OCI-LY7 (cell line): Measurements from ENCODE around the gene PHOSPHO2. TPM values are rescaled to one million over a fixed set of nuclear protein-coding genes. Genes with fewer than 3 reads are reported as not detected.

Source experiments
- BruUV-seq: library from RNA; stranded (reverse); fragments of 400-500 nt; replicated peaks from 2 replicates; lab custom pipeline; 2021; lab: Mats Ljungman, UMichigan
- CTCF ChIA-PET: fragments of 300-600 bp; sonication (Branson Sonifier 250); formaldehyde crosslinking; loops from one replicate; lab custom pipeline; 2022; ENCODE audit warnings: antibody characterized with exemption; ENCODE audit not compliant: unreplicated experiment; lab: Charles Lee
- POLR2A ChIA-PET: fragments of 300-600 bp; sonication (Branson Sonifier 250); formaldehyde crosslinking; loops from one replicate; lab custom pipeline; 2022; ENCODE audit warnings: antibody characterized with exemption; lab: Charles Lee
- DNase-seq: peaks from one replicate; pipeline ENCODE4 v3.0.0-alpha.2; 2015; ENCODE audit warnings: low spot score
- H2AFZ ChIP-seq: fragments of 200-600 bp; sonication (generic), shearing (Covaris generic); 2 replicates; pipeline ENCODE4 v1.6.1; 2014; ENCODE audit warnings: mild to moderate bottlenecking, antibody characterized with exemption, low read length, moderate library complexity
- H3K27ac ChIP-seq: fragments of 200-600 bp; sonication (generic); 2 replicates; pipeline ENCODE4 v1.5.1; 2014; ENCODE audit warnings: mixed run types, low read depth, mild to moderate bottlenecking, moderate library complexity, low read length, inconsistent platforms; ENCODE audit not compliant: poor library complexity, severe bottlenecking
- H3K36me3 ChIP-seq: fragments of 200-600 bp; sonication (generic); 2 replicates; pipeline ENCODE4 v1.6.1; 2014; ENCODE audit warnings: mild to moderate bottlenecking, antibody characterized with exemption, low read length, moderate library complexity, mixed read lengths; ENCODE audit not compliant: insufficient read depth
- H3K4me1 ChIP-seq: fragments of 200-600 bp; sonication (generic); 2 replicates; pipeline ENCODE4 v1.5.1; 2014; ENCODE audit warnings: mild to moderate bottlenecking, low read length; ENCODE audit not compliant: insufficient read depth, poor library complexity, severe bottlenecking
- H3K4me2 ChIP-seq: fragments of 200-600 bp; sonication (generic); 2 replicates; pipeline ENCODE4 v1.6.1; 2014; ENCODE audit warnings: mild to moderate bottlenecking, low read length
- H3K4me3 ChIP-seq: fragments of 200-600 bp; sonication (generic); 2 replicates; pipeline ENCODE4 v1.5.1; 2014; ENCODE audit warnings: mild to moderate bottlenecking, low read depth, low read length; ENCODE audit not compliant: poor library complexity, severe bottlenecking
- H3K79me2 ChIP-seq: fragments of 200-600 bp; sonication (generic); 2 replicates; pipeline ENCODE4 v1.6.1; 2016; ENCODE audit warnings: low read depth, mild to moderate bottlenecking, low read length, moderate library complexity, mixed read lengths; ENCODE audit not compliant: insufficient read depth
- H3K9me2 ChIP-seq: fragments of 200-600 bp; sonication (generic); 2 replicates; pipeline ENCODE4 v1.6.1; 2016; ENCODE audit warnings: mild to moderate bottlenecking, low read length, mixed read lengths; ENCODE audit not compliant: insufficient read depth
- H3K9me3 ChIP-seq: fragments of 200-600 bp; sonication (generic); 2 replicates; pipeline ENCODE4 v1.6.1; 2014; ENCODE audit warnings: mild to moderate bottlenecking, mixed run types, low read length, mixed read lengths
- H4K20me1 ChIP-seq: fragments of 200-600 bp; sonication (generic); 2 replicates; pipeline ENCODE4 v1.6.1; 2014; ENCODE audit warnings: mild to moderate bottlenecking, antibody characterized with exemption, low read length, moderate library complexity, mixed read lengths; ENCODE audit not compliant: insufficient read depth
- EZH2phosphoT487 ChIP-seq: fragments of 200-600 bp; sonication (generic); IDR thresholded peaks from 2 replicates; pipeline ENCODE4 v1.6.1; 2018; ENCODE audit warnings: low read depth, borderline replicate concordance, mild to moderate bottlenecking, mixed run types, antibody characterized with exemption, low read length, moderate library complexity, mixed read lengths
- intact Hi-C: fragments of 100-400 bp; cut with micrococcal nuclease; formaldehyde crosslinking; loops from one replicate; pipeline ENCODE4 v1.10.0; 2022; ENCODE audit not compliant: unreplicated experiment
- total RNA-seq, 2 experiments: library from RNA; depleted of rRNA in 1 of 2; stranded (reverse); fragments of >200 nt in 1 of 2; shearing (Covaris generic) in 1 of 2; gene quantifications; 2 replicates each; pipeline ENCODE4 v1.2.3, GENCODE V29; 2014 to 2022
- TF ChIP-seq, protein P1 (sequence below): fragments of 200-600 bp; sonication (generic); conservative IDR thresholded peaks from 2 replicates; pipeline ENCODE4 v1.5.1; 2014; ENCODE audit warnings: mild to moderate bottlenecking, antibody characterized with exemption, low read length, moderate library complexity, mixed read lengths

The PHOSPHO2 gene
- total RNA-seq, 2 experiments from 2014 or later, result 2.8 to 2.9 TPM

DNA sequence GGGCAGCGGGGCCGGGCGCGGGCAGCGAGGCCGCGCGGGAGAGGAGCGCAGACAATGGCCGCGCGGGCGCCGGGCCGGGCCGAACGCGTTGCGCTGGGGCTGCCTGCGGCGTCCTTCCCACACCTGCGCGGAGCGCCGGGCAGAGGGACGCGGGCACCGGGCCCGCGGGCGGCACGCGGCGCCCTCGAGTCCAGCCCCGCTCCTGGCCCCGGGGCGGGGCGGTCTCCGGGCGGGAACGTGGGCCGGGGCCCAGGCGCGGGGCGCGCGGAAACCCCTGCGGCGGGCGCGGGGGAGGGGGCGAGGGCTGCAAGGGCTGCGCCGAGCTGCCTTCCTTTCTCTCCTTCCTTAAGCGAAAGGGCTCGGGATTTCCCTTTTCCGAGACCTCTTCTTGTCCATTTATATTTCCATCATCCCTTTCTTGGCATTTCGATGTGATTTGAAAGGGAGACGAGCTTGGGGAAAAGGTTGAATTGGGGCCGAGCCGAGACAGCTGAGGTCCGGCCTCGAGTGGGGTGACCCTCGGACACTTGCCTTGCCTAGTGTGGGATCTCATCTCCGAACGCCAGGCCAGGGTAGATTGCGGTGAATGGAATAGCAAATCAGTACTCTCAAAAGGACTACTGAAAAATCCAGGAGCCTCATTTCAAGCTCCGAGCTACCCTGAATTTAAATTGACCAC is 40.0 kb downstream of the PHOSPHO2 start:
- Histone ChIP-seq H3K4me2 (peak overlapping the region; percentile 23; the same call in 1 of the 2 replicates), H3K9me2 (no peaks in the 10 kb centered on the region), H3K9me3 (no peaks in the 10 kb centered on the region), H3K4me1 (no peaks in the 10 kb centered on the region), H3K79me2 (no peaks in the 10 kb centered on the region), H4K20me1 (no peaks in the 10 kb centered on the region), H3K4me3 (no peak overlapping the region), H3K27ac (no peak overlapping the region), H2AFZ (no peak overlapping the region), H3K36me3 (no peaks in the 10 kb centered on the region)
- POLR2A ChIA-PET, result no interaction called here
- intact Hi-C loops, result no loop called here
- no TSS peak for BruUV-seq
- TF ChIP-seq, protein P1, sequence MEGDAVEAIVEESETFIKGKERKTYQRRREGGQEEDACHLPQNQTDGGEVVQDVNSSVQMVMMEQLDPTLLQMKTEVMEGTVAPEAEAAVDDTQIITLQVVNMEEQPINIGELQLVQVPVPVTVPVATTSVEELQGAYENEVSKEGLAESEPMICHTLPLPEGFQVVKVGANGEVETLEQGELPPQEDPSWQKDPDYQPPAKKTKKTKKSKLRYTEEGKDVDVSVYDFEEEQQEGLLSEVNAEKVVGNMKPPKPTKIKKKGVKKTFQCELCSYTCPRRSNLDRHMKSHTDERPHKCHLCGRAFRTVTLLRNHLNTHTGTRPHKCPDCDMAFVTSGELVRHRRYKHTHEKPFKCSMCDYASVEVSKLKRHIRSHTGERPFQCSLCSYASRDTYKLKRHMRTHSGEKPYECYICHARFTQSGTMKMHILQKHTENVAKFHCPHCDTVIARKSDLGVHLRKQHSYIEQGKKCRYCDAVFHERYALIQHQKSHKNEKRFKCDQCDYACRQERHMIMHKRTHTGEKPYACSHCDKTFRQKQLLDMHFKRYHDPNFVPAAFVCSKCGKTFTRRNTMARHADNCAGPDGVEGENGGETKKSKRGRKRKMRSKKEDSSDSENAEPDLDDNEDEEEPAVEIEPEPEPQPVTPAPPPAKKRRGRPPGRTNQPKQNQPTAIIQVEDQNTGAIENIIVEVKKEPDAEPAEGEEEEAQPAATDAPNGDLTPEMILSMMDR, result no peak
- TF ChIP-seq EZH2phosphoT487, result no peak
- CTCF ChIA-PET, result no interaction called here
- DNase-seq, result no peak

DNA sequence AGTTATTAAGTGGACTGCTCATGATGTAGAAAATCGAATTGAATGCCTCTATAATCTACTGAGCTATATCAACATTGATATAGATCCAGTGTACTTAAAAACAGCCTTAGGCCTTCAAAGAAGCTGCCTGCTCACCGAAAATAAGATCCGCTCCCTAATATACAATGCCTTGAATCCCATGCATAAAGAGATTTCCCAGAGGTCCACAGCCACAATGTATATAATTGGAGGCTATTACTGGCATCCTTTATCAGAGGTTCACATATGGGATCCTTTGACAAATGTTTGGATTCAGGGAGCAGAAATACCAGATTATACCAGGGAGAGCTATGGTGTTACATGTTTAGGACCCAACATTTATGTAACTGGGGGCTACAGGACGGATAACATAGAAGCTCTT is 41.4 kb downstream of the PHOSPHO2 start:
- ChIA-PET POLR2A (interaction anchor here (0.5 to 1.0 kb wide), 3 partner anchors 15 to 214 kb away, joined by 3 to 5 read pairs (median 5); no protein-coding TSS in a partner anchor), CTCF (no interaction called here)
- Histone ChIP-seq H3K9me3 (no peaks in the 10 kb centered on the region), H3K79me2 (no peaks in the 10 kb centered on the region), H3K4me3 (no peak overlapping the region), H3K9me2 (no peaks in the 10 kb centered on the region), H3K4me2 (no peak overlapping the region), H2AFZ (no peak overlapping the region), H3K36me3 (no peaks in the 10 kb centered on the region), H3K4me1 (no peaks in the 10 kb centered on the region), H4K20me1 (no peaks in the 10 kb centered on the region), H3K27ac (no peak overlapping the region)
- no TSS peak for BruUV-seq
- intact Hi-C loops, result no loop called here
- TF ChIP-seq, protein P1, result no peak
- no peak for TF ChIP-seq EZH2phosphoT487
- DNase-seq, result no peak

DNA sequence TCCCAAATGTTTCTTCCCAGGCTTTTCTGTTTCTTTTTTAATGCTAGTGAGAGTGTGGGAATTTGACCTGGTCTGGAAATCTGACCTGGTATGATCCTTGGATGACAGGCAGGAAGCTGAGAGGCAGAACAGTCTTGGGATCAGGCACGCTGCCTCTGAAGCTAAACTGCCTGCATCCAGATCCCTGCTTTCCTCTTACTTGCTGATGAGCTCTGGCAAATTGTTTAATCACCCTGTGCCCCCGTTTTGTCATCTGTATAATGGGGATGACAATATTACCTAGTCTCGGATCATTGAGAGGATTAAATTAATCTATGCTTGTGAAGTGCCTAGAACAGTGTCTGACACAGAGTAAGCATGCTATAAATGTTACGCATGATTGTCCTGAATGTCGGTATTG is 42.6 kb downstream of the PHOSPHO2 start:
- ChIA-PET POLR2A (interaction anchor here (0.6 kb wide), 1 partner anchor 508 kb away, joined by 3 read pairs; no protein-coding TSS in a partner anchor), CTCF (no interaction called here)
- Histone ChIP-seq H3K4me2 (no peak overlapping the region), H3K79me2 (no peaks in the 10 kb centered on the region), H3K4me1 (no peaks in the 10 kb centered on the region), H3K27ac (no peak overlapping the region), H3K4me3 (no peak overlapping the region), H3K9me3 (no peaks in the 10 kb centered on the region), H2AFZ (no peak overlapping the region), H3K9me2 (no peaks in the 10 kb centered on the region), H3K36me3 (no peaks in the 10 kb centered on the region), H4K20me1 (no peaks in the 10 kb centered on the region)
- TF ChIP-seq, protein P1, result no peak
- no peak for TF ChIP-seq EZH2phosphoT487
- intact Hi-C loops, result no loop called here
- BruUV-seq, result no TSS peak
- no peak for DNase-seq
